Measurements from ENCODE around the gene CPB2.

CPB2 gene

DNA sequence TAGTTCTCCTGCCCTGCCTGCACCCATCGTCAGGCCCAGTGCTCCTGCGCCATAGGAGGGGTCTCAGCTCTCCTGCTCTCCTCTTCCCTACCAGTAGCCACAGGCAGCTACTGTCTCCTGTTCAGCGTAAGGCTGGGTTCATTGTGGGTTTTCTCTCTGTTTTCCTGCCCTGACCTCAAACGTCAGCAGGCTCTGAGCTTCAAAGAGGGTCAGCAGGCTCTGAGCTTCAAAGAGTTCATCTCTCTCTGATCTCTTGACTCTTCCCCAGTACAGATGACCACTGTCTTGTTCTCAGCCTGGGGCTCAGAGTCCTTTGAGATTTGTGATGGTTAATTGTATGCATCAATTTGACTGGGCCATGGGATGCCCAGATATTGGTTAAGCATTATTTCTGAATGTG, 4.6 kb upstream of the CPB2 start:
- DNase-seq (ENCODE audit: low spot score): no peak
- no peak overlapping the region for H3K27ac ChIP-seq (replicated peaks; ENCODE audit: low read length)
- no CpG with 5 or more reads among the region's 4 CpGs for WGBS, 2 donors (ENCODE audit: extremely low coverage in 2 of 2, insufficient read length in 2 of 2, insufficient replicate concordance in 1 of 2)

DNA sequence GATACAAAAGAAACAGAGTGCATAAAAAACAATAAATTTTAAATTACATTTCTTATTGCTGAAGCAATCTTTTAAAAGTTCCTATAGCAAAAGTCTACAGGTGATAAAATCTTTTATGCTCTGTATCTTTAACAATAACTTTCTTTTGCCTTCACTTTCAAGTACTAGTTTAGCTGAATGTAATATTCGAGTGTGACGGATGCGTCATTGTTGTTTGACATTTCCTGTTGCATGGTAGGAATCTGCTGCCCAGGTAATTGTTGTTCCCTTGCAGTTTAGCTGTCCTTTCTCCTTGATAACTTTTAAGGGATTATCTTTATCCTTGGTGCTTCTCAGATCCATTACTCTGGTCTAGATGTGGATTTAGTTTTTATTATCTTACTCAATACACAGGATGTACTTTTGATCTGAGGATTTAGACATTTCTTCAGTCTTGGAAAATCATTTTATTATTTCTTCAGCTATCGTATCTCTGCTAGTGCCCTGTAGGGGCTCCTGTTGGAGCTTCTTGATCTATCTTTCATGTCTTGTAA, 2.1 kb upstream of the CPB2 start:
- Histone ChIP-seq H3K27me3 (ENCODE audit: control insufficient read depth in 3 of 3, insufficient read depth in 3 of 3, low read depth in 1 of 3, low read length in 3 of 3) (no peaks in the 10 kb centered on the region), H3K9ac (ENCODE audit: low read depth, low read length, poor library complexity) (no peak overlapping the region), H3K9me3 (replicated peaks in 1 of 2; ENCODE audit: control insufficient read depth in 2 of 2, insufficient read depth in 1 of 2, low read depth in 1 of 2, low read length in 2 of 2) (no peaks in the 10 kb centered on the region), H3K4ac (ENCODE audit: low read length) (no peak overlapping the region), H2AFZ (ENCODE audit: low read length) (no peak overlapping the region), H3K23ac (ENCODE audit: low read depth, low read length, poor library complexity) (no peak overlapping the region), H4K91ac (ENCODE audit: low read depth, low read length, poor library complexity) (no peak overlapping the region), H3K4me2 (ENCODE audit: insufficient read depth, low read length, poor library complexity, severe bottlenecking) (no peak overlapping the region), H3K27ac (replicated peaks; ENCODE audit: low read length) (no peak overlapping the region), H2BK15ac (ENCODE audit: low read length) (no peak overlapping the region), H2AK5ac (ENCODE audit: low read depth, low read length) (no peak overlapping the region), H2BK12ac (ENCODE audit: low read length) (no peak overlapping the region), H3K14ac (ENCODE audit: low read length) (no peak overlapping the region), H3K36me3 (replicated peaks in 1 of 2; ENCODE audit: control insufficient read depth in 2 of 2, insufficient read depth in 2 of 2, low read length in 2 of 2) (no peaks in the 10 kb centered on the region), H3K4me3 (ENCODE audit: low read length in 2 of 2) (no peak overlapping the region), H2BK120ac (ENCODE audit: low read depth, low read length) (no peak overlapping the region), H2BK5ac (ENCODE audit: low read length) (no peak overlapping the region), H3K79me1 (ENCODE audit: low read depth, low read length) (no peaks in the 10 kb centered on the region), H4K8ac (ENCODE audit: low read depth, low read length) (no peak overlapping the region), H3K18ac (ENCODE audit: low read length) (no peak overlapping the region), H3K4me1 (ENCODE audit: control insufficient read depth in 2 of 2, insufficient read depth in 1 of 2, low read depth in 1 of 2, low read length in 2 of 2) (peaks cover 0 to 18% of the 10 kb centered on the region in 2 donors)
- no CpG with 5 or more reads among the region's 4 CpGs for WGBS, 2 donors (ENCODE audit: extremely low coverage in 2 of 2, insufficient read length in 2 of 2, insufficient replicate concordance in 1 of 2)
- no peak for DNase-seq (ENCODE audit: low spot score)

More for the DNA sequence above, 4.6 kb upstream of the CPB2 start:
- H3K4ac ChIP-seq (ENCODE audit: low read length): no peak overlapping the region
- no peak overlapping the region for H3K23ac ChIP-seq (ENCODE audit: low read depth, low read length, poor library complexity)
- no peak overlapping the region for H3K4me3 ChIP-seq (ENCODE audit: low read length in 2 of 2)
- H3K4me1 ChIP-seq (ENCODE audit: control insufficient read depth in 2 of 2, insufficient read depth in 1 of 2, low read depth in 1 of 2, low read length in 2 of 2): peaks cover 0 to 9% of the 10 kb centered on the region in 2 donors
- H3K18ac ChIP-seq (ENCODE audit: low read length): no peak overlapping the region
- H3K4me2 ChIP-seq (ENCODE audit: insufficient read depth, low read length, poor library complexity, severe bottlenecking): no peak overlapping the region
- no peak overlapping the region for H2BK15ac ChIP-seq (ENCODE audit: low read length)
- H4K8ac ChIP-seq (ENCODE audit: low read depth, low read length): no peak overlapping the region
- H2BK120ac ChIP-seq (ENCODE audit: low read depth, low read length): no peak overlapping the region
- no peak overlapping the region for H2AK5ac ChIP-seq (ENCODE audit: low read depth, low read length)
- H3K79me1 ChIP-seq (ENCODE audit: low read depth, low read length): no peaks in the 10 kb centered on the region
- H3K36me3 ChIP-seq (replicated peaks in 1 of 2; ENCODE audit: control insufficient read depth in 2 of 2, insufficient read depth in 2 of 2, low read length in 2 of 2): no peaks in the 10 kb centered on the region
- H3K9ac ChIP-seq (ENCODE audit: low read depth, low read length, poor library complexity): no peak overlapping the region
- H4K91ac ChIP-seq (ENCODE audit: low read depth, low read length, poor library complexity): no peak overlapping the region
- no peaks in the 10 kb centered on the region for H3K9me3 ChIP-seq (replicated peaks in 1 of 2; ENCODE audit: control insufficient read depth in 2 of 2, insufficient read depth in 1 of 2, low read depth in 1 of 2, low read length in 2 of 2)
- peak overlapping the region; percentile 56 for H3K14ac ChIP-seq (ENCODE audit: low read length)
- H2BK5ac ChIP-seq (ENCODE audit: low read length): no peak overlapping the region
- H3K27me3 ChIP-seq (ENCODE audit: control insufficient read depth in 3 of 3, insufficient read depth in 3 of 3, low read depth in 1 of 3, low read length in 3 of 3): no peaks in the 10 kb centered on the region
- H2AFZ ChIP-seq (ENCODE audit: low read length): no peak overlapping the region
- H2BK12ac ChIP-seq (ENCODE audit: low read length): no peak overlapping the region

- no peaks in the 10 kb centered on the region for H3K36me3 ChIP-seq (replicated peaks in 1 of 2; ENCODE audit: control insufficient read depth in 2 of 2, insufficient read depth in 2 of 2, low read length in 2 of 2)
- no peak overlapping the region for H2AK5ac ChIP-seq (ENCODE audit: low read depth, low read length)
- H2BK15ac ChIP-seq (ENCODE audit: low read length): no peak overlapping the region
- H2BK120ac ChIP-seq (ENCODE audit: low read depth, low read length): no peak overlapping the region
- no peak overlapping the region for H4K91ac ChIP-seq (ENCODE audit: low read depth, low read length, poor library complexity)
- H3K9ac ChIP-seq (ENCODE audit: low read depth, low read length, poor library complexity): no peak overlapping the region
- H3K4me2 ChIP-seq (ENCODE audit: insufficient read depth, low read length, poor library complexity, severe bottlenecking): no peak overlapping the region
- H3K4me3 ChIP-seq (ENCODE audit: low read length in 2 of 2): no peak overlapping the region
- H2BK12ac ChIP-seq (ENCODE audit: low read length): no peak overlapping the region
- no peak overlapping the region for H3K4ac ChIP-seq (ENCODE audit: low read length)
- WGBS, 2 donors (ENCODE audit: extremely low coverage in 2 of 2, insufficient read length in 2 of 2, insufficient replicate concordance in 1 of 2): no CpG with 5 or more reads among the region's 7 CpGs
- no peak overlapping the region for H3K18ac ChIP-seq (ENCODE audit: low read length)
- peaks cover 0 to 2% of the 10 kb centered on the region in 2 donors for H3K9me3 ChIP-seq (replicated peaks in 1 of 2; ENCODE audit: control insufficient read depth in 2 of 2, insufficient read depth in 1 of 2, low read depth in 1 of 2, low read length in 2 of 2)
- no peak overlapping the region for H3K27ac ChIP-seq (replicated peaks; ENCODE audit: low read length)
- DNase-seq (ENCODE audit: low spot score): no peak
- H3K27me3 ChIP-seq (ENCODE audit: control insufficient read depth in 3 of 3, insufficient read depth in 3 of 3, low read depth in 1 of 3, low read length in 3 of 3): no peaks in the 10 kb centered on the region
- H3K23ac ChIP-seq (ENCODE audit: low read depth, low read length, poor library complexity): no peak overlapping the region
- H3K79me1 ChIP-seq (ENCODE audit: low read depth, low read length): no peaks in the 10 kb centered on the region
- H4K8ac ChIP-seq (ENCODE audit: low read depth, low read length): no peak overlapping the region
- H2AFZ ChIP-seq (ENCODE audit: low read length): no peak overlapping the region
- H3K14ac ChIP-seq (ENCODE audit: low read length): no peak overlapping the region
- no peak overlapping the region for H2BK5ac ChIP-seq (ENCODE audit: low read length)
- peaks cover 0 to 21% of the 10 kb centered on the region in 2 donors for H3K4me1 ChIP-seq (ENCODE audit: control insufficient read depth in 2 of 2, insufficient read depth in 1 of 2, low read depth in 1 of 2, low read length in 2 of 2)
Measured at GRCh38 chr13:46103037-46103436, 1.8 kb downstream of the CPB2 start.

GRCh38 chr13:46102255-46102605, 2.6 kb downstream of the CPB2 start:
- Histone ChIP-seq H3K27me3 (ENCODE audit: control insufficient read depth in 3 of 3, insufficient read depth in 3 of 3, low read depth in 1 of 3, low read length in 3 of 3) (no peaks in the 10 kb centered on the region), H3K4me1 (ENCODE audit: control insufficient read depth in 2 of 2, insufficient read depth in 1 of 2, low read depth in 1 of 2, low read length in 2 of 2) (peaks cover 0 to 21% of the 10 kb centered on the region in 2 donors), H4K91ac (ENCODE audit: low read depth, low read length, poor library complexity) (no peak overlapping the region), H3K9ac (ENCODE audit: low read depth, low read length, poor library complexity) (no peak overlapping the region), H2BK5ac (ENCODE audit: low read length) (no peak overlapping the region), H3K4me2 (ENCODE audit: insufficient read depth, low read length, poor library complexity, severe bottlenecking) (no peak overlapping the region), H3K23ac (ENCODE audit: low read depth, low read length, poor library complexity) (no peak overlapping the region), H3K36me3 (replicated peaks in 1 of 2; ENCODE audit: control insufficient read depth in 2 of 2, insufficient read depth in 2 of 2, low read length in 2 of 2) (no peaks in the 10 kb centered on the region), H2BK12ac (ENCODE audit: low read length) (no peak overlapping the region), H3K14ac (ENCODE audit: low read length) (no peak overlapping the region), H2BK120ac (ENCODE audit: low read depth, low read length) (no peak overlapping the region), H4K8ac (ENCODE audit: low read depth, low read length) (no peak overlapping the region), H3K79me1 (ENCODE audit: low read depth, low read length) (no peaks in the 10 kb centered on the region), H2AFZ (ENCODE audit: low read length) (peak overlapping the region; percentile 76), H3K9me3 (replicated peaks in 1 of 2; ENCODE audit: control insufficient read depth in 2 of 2, insufficient read depth in 1 of 2, low read depth in 1 of 2, low read length in 2 of 2) (peaks cover 0 to 2% of the 10 kb centered on the region in 2 donors), H3K4me3 (ENCODE audit: low read length in 2 of 2) (no peak overlapping the region), H2AK5ac (ENCODE audit: low read depth, low read length) (no peak overlapping the region), H3K18ac (ENCODE audit: low read length) (no peak overlapping the region), H2BK15ac (ENCODE audit: low read length) (no peak overlapping the region), H3K4ac (ENCODE audit: low read length) (no peak overlapping the region), H3K27ac (replicated peaks; ENCODE audit: low read length) (no peak overlapping the region)
- DNase-seq (ENCODE audit: low spot score): no peak

Measured in neuronal stem cell (in vitro differentiated cells).